Esophagus muscularis mucosa (tissue), 3 donors: ENCODE measurements around the gene DIDO1.

Experiments used
- POLR2A ChIP-seq: fragments of 450-650 bp; IDR thresholded peaks from one replicate; pipeline ENCODE4 v1.6.1; 2017; ENCODE audit warnings: antibody characterized with exemption, moderate library complexity, mild to moderate bottlenecking, low read depth
- TF ChIP-seq, protein P1 (sequence below), 3 experiments: fragments of 200-600 bp in 2 of 3; fragments of 450-650 bp in 1 of 3; sonication (generic) in 2 of 3; IDR thresholded peaks; one replicate each; pipeline ENCODE4 v1.5.1; 2017 to 2019; ENCODE audit warnings: antibody characterized with exemption in 3 of 3, mild to moderate bottlenecking in 2 of 3, moderate library complexity in 1 of 3

DNA sequence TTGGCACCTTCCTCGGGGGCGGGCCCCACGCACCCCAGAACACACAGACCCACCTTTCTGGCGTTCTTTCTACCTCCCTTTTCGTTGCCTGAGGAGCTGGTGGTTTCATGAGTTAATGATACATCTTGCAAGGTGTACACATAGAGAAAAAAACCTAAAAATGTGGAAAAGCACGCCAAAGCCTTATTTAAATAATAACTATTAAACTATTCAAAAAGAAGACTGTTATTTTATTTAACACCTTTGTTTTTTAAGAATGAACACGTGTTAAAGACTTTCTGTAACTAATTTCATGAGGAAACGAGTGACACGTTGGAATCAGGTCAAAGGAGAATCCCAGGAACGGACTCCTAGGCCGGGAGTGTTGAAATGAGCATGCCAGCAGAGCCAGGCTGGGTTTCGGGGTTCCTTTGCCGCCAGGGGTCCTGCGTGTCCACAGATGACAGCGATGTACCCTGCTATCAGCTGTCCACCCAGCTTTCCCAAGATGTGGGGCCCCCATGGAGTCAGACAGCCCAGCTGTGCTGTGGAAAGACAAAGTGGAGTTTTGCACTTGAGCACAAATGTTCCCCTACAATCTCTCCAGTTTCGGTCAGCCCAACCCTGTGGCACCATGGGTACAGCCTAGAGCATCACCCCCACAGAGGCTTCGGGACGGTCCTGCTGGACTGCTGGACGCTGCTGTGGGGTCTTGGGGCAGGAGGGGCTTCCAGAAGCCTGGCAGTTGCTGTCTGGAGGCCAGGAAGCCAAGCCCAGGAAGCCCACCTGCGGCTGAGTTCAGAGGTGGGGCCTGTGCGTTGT, 42.3 kb upstream of the DIDO1 start:
- TF ChIP-seq, protein P1, sequence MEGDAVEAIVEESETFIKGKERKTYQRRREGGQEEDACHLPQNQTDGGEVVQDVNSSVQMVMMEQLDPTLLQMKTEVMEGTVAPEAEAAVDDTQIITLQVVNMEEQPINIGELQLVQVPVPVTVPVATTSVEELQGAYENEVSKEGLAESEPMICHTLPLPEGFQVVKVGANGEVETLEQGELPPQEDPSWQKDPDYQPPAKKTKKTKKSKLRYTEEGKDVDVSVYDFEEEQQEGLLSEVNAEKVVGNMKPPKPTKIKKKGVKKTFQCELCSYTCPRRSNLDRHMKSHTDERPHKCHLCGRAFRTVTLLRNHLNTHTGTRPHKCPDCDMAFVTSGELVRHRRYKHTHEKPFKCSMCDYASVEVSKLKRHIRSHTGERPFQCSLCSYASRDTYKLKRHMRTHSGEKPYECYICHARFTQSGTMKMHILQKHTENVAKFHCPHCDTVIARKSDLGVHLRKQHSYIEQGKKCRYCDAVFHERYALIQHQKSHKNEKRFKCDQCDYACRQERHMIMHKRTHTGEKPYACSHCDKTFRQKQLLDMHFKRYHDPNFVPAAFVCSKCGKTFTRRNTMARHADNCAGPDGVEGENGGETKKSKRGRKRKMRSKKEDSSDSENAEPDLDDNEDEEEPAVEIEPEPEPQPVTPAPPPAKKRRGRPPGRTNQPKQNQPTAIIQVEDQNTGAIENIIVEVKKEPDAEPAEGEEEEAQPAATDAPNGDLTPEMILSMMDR (IDR thresholded peaks at IDR 0.05) = no peak
- TF ChIP-seq POLR2A = no peak
